DMS153 treated with DMSO at 0.1 percent for 48 hours (cell line): Measurements from ENCODE around the gene CX3CR1.

ENCODE experiments used
- DNase-seq: peaks from one replicate; lab custom pipeline; 2025; ENCODE audit not compliant: unreplicated experiment; lab: John Stamatoyannopoulos, UW

The CX3CR1 gene

DNA sequence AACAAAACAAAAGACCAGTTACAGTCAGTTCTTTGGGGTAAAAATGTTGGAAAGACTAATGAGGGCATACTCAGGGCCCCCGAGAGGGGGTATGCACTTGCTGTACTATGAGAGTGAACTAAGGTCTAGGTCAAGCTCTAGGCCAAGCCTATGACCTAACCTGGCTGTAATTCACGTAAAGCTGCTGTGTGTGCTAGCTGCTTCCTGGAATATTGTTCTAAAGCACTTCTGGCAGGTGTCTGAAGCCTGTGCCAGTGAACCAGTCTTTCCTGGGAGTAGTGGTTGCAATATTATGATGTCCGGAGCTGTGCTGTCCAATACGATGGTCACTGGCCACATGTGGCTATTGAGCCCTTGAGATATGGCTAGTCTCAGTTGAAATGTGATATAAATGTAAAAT, 13.1 kb upstream of the CX3CR1 start:
- DNase-seq = no peak

DNA sequence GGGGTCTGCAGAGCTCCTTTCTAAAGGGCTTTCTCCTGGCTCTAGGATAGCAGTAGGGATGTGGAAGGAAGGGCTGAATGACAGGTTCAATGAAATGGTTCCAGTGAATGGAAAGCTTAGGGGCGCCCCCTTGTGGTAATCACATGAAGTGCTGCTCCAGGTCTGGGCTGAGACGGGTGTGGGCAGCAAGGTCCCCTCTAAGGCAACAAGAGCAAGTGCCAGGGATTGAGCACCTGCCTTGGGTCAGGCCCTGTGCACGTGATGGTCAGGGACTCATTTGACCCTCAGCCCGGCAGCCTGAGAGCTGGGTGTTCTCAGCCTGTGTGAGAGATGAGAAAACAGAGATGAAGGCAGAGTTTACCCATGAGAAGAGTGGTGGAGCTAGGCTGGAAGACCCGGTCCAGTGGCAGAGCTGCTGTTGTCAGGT, 12.1 kb upstream of the CX3CR1 start:
- no peak for DNase-seq

DNA sequence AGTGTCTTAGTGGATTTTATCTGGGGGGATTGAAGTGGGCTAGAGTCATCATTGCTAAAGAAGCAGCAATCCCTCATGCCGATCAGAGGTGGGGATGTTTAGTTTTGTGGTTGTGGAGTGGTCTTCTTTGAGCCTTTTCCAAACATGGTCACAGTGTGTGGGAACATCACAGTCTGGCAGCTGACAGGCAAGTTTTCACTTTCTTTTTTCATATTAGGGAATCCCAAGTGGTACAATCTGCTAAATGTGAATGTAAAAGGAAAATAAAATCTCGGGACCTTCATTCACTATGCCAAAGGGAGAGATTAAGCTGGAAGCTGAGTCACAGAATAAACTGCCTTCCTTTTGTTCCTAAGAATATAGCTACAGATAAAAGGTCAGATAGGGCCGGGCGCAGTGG, 10.4 kb upstream of the CX3CR1 start:
- no peak for DNase-seq

- no peak for DNase-seq
These were observed 9.3 kb upstream of the CX3CR1 start for GRCh38 chr3:39289107-39289506.

DNA sequence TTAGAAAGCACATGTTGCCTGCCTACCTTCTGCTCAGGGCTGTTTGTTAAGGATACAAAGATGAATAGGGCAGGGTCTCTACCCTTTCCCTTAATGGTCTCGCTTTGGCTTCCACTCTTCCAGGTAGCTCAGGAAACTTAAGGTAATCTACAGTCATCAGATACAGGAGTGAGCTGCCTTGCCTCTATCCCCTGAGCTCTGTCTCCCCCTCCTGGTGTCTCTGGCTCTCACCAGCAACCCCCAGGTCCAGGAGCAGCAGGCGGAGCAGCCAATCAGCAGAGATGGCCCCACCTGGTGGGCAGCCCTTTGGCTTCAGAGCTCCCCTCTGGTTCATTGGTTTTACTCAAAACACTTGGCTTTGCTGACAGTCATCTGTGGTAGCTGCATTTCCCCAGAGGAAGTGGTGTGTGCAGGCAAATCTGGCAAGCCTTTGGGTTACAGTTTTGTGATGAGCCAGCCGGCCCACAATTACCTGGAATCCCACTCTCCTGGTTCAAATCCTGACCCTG, 8.5 kb upstream of the CX3CR1 start:
- DNase-seq = peak; percentile 18

DNA sequence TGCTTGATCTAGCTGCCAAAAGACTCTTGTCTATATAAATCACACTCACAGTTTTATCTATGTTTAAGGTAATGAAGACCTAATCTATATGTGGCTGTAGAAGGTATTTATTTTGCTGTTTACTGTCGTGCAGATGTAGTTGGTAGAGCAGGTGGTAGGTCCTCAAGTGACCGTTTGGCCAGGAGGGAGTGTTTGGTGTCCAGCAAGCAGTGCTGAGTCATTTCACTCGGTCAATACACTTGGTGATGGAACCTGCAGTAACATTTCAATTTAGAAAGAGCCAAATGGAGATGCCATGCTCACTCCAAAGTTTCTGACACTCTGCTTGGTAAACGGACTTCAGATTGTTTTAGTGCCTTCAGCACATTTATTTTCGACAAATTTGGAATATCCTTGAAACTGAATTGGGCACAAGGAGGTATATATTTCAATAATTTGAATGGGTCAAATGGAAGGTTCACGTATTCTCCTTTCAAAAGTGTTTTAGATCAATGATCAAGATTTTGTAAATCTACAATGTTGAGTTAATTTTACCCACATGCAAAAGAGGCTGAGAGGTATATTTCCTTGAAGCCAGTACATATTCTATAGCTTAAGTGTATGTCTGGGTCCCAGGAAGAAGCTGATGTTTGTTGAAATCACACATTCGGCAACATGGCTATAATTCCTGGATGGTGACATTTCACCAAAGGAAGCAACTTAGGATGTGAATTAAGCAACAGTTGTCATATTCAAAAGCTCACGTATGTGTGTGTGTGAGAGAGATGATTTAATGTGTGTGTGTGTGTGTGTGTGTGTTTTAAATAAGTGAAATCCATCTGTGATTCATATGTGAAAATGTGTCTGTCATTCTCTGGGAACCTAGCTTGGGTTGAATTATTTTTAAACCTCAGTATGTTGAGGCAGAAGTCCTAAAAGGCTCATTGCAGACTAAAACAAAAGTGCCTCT, 7.7 kb upstream of the CX3CR1 start:
- DNase-seq = no peak

DNA sequence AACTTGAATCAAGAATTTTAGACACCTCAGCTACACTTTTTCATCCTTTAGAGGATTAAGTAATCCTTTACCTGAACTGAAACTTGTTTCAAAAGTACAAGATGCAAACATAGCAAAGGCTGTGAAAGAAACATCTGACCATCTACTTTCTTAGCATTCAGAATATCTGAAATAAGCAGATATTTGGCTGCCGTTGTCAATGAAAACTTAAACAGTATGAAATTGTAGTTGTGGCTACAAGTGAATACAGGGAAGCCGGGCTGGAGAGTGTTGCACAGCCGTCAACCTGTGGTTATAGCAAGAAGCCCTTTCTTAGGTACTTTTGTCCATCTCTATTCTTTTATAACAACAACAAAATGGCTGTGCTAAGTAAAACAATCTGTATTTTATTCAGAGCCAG, 6.9 kb upstream of the CX3CR1 start:
- DNase-seq = no peak

- DNase-seq = no peak
These were observed 5.5 kb upstream of the CX3CR1 start for GRCh38 chr3:39285332-39285731.

DNA sequence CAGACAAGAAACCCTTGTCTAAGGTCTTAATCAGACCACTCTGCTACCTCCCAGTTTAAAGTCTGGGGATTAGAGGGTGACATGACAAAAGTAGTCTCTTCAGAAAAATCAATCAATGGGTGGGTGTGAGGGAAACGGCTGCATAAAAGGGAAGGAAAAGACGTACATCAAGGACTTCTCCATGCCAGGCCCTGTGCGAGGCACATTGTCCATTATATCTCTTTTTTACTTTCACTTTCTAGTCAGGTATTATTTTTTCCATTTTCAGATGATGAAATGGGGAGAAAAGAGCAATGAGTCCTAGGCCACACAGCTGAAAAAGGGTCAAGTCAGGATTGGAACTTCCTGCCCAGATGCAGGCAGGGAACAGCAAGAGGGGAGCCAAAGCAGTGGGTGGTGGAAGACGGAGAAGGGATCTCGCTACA, 4.6 kb upstream of the CX3CR1 start:
- DNase-seq = no peak

GRCh38 chr3:39282057-39282456, 2.2 kb upstream of the CX3CR1 start:
- DNase-seq = no peak

DNA sequence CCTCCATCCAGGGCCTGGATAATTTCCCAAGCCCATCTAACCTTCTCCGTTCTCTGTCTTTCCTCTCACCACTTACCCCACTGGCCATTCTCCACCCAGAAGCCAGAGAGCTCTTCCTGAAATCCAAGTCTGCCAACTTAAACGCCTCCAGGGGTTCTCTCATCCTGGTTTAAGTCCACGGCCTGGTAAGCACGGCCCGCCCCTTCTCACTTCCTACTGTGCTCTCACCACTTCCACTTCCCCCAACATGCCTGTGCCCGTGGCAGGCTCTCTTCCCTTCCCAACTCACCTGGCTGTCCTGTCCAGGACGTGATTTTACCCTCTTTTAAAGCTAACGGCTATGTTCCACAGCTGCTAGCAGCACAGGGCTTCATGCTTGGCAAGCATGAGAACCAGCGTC, 1.7 kb upstream of the CX3CR1 start:
- no peak for DNase-seq

DNA sequence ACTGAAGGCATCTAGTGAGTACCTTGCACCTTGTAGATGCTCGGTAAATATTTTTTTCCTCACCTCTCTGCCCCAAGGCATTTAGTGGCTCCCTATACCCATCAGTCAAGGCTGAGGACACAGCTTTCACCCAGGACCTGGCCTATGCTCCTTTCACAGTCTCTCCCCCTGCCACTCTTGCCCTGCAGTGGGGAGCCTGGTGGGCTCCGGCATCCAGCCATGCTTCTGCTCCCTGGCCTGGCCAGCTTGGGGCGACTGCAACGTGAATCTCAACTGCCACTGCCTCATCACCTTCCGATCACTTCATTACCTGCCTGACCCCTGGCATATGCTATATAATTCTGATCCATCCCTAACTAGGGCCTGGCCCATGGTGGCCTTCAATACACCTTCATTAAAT, 735 bp upstream of the CX3CR1 start:
- no peak for DNase-seq

GRCh38 chr3:39278616-39278935, 1.3 kb downstream of the CX3CR1 start:
- DNase-seq = no peak

GRCh38 chr3:39277893-39278615, 1.8 kb downstream of the CX3CR1 start:
- no peak for DNase-seq

DNA sequence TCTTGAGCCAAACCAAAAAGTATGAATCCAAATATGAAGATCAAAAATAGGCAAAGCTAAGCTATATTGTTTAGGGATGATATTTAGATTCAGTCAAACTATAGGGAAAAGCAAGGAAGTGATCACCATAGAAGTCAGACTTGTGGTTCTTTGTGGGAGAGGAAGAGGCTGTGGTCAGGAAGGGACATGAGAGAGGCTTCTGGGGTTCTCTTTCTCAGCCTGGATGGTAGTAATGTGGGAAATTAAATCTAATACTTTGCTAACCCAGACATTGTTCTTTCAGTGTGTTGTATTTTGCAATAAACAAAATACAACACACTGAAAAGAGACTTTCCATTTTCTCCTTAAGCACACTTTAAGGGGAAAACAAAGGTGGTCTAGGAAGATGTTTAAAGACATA, 3.1 kb downstream of the CX3CR1 start:
- DNase-seq = no peak

GRCh38 chr3:39275963-39276593, 3.8 kb downstream of the CX3CR1 start:
- DNase-seq = no peak

- no peak for DNase-seq
These were observed 4.8 kb downstream of the CX3CR1 start for GRCh38 chr3:39275052-39275451.

DNA sequence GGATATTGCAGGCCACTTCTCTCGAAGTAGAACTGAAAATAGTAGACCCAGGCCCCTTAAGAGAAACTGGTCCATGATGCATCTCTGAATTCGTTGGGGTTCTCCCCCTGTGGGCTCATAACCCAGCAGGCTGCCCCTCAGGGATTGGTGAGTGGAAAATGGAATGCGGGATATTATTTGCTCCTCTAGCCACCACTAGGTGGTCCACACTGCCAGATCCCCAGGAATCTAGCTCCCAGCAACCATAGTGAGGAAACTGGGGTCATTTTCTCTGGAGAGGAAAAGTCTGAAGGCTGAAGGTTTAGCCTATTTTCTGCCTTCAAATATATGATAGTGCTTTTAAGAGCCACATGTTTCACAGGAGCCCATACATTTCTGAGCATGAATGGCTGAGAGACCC, 6.7 kb downstream of the CX3CR1 start:
- no peak for DNase-seq

DNA sequence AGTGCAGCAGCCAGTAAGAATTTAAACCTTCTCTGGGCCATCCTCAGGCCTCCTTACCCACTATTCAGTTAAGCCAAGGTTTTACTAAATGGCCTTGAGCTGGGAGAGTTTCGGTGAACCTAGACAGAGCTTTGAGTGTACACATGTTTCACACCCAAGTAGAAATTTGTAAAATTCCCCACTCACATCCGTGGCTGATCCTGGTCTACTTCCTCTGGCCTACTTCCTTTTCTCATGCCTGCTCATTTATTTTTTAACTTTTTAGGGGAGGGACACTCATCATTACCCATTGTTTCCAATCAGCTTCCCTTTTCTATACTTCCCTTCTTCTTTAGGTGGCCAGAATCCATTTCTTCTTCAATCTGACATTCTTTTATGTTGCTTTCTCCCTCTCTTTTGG, 7.6 kb downstream of the CX3CR1 start:
- no peak for DNase-seq

GRCh38 chr3:39271363-39271914, 8.4 kb downstream of the CX3CR1 start:
- DNase-seq = no peak

DNA sequence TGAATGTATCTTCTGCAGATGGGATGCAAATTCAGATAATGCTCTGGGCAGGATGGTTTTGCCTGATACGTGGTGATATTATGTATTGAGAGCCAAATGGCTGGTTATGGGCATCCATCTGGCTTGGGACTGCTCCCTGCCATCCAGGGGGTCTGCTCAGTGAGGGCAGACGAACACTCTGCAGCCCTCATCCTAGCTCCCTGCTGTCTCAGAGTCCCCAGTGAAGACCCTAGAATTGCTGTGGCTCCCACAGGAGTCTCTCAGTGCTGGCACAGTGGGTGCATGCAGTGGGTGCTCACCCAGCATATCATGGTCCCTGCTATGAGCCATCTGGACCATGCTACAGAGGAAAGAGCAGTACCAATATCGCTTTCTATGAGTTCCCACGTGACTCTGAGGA, 10.3 kb downstream of the CX3CR1 start:
- DNase-seq = no peak

GRCh38 chr3:39268549-39268900, 11.3 kb downstream of the CX3CR1 start:
- DNase-seq = no peak
